HG03135 (cell line): ENCODE measurements around the gene DNM2.
"Not testable (repeated sequence)": the region's sequence is repeated elsewhere in the genome, so short reads cannot be mapped to it uniquely, and the experiment has no call there.

Source experiments
- ATAC-seq: cut with Tn5 transposase; IDR thresholded peaks from one replicate; pipeline ENCODE4 v1.9.1; 2021; ENCODE audit warnings: mild to moderate bottlenecking, moderate library complexity; ENCODE audit not compliant: unreplicated experiment

DNM2 gene

GRCh38 chr19:10717356-10718204 lies at the start of gene DNM2:
Gene DNM2, plus strand, starts transcription at chr19:10718079. Its CDS starts 164 bp downstream, at chr19:10718243.
- peak; percentile 87 for ATAC-seq

GRCh38 chr19:10669246-10669645 lies 48.6 kb upstream of the DNM2 start:
- ATAC-seq = no peak

GRCh38 chr19:10670182-10670581 lies 47.7 kb upstream of the DNM2 start:
- ATAC-seq = no peak

GRCh38 chr19:10670876-10671804 lies 46.7 kb upstream of the DNM2 start:
- no peak for ATAC-seq

- ATAC-seq = not testable (repeated sequence)
These were observed 46.0 kb upstream of the DNM2 start for GRCh38 chr19:10671922-10672321.

GRCh38 chr19:10675214-10675613 lies 42.7 kb upstream of the DNM2 start:
- not testable (repeated sequence) for ATAC-seq

GRCh38 chr19:10677751-10678150 lies 40.1 kb upstream of the DNM2 start:
- no peak for ATAC-seq

- no peak for ATAC-seq
These were observed 39.1 kb upstream of the DNM2 start for GRCh38 chr19:10678813-10679212.

GRCh38 chr19:10679743-10680142 lies 38.1 kb upstream of the DNM2 start:
- no peak for ATAC-seq

GRCh38 chr19:10680545-10681135 lies 37.2 kb upstream of the DNM2 start:
- ATAC-seq = no peak

- no peak for ATAC-seq
These were observed 36.2 kb upstream of the DNM2 start for GRCh38 chr19:10681658-10682057.

GRCh38 chr19:10682397-10683063 lies 35.3 kb upstream of the DNM2 start:
- no peak for ATAC-seq

- ATAC-seq = no peak
These were observed 34.8 kb upstream of the DNM2 start for GRCh38 chr19:10683064-10683426.

- ATAC-seq = no peak
These were observed 34.3 kb upstream of the DNM2 start for GRCh38 chr19:10683582-10683981.

GRCh38 chr19:10685210-10685609 lies 32.7 kb upstream of the DNM2 start:
- no peak for ATAC-seq

- no peak for ATAC-seq
These were observed 31.7 kb upstream of the DNM2 start for GRCh38 chr19:10686193-10686592.

GRCh38 chr19:10686661-10687517 lies 31.0 kb upstream of the DNM2 start:
- ATAC-seq = no peak

GRCh38 chr19:10687518-10688288 lies 30.2 kb upstream of the DNM2 start:
- no peak for ATAC-seq
